GM18507 (cell line): Measurements from ENCODE around the gene LRTM1.

Experiments
- DNase-seq: peaks from one replicate; pipeline ENCODE4 v3.0.0; 2011; ENCODE audit warnings: low read depth; ENCODE audit not compliant: insufficient read length; ENCODE audit errors: extremely low spot score
- FAIRE-seq: peaks from 2 replicates; lab custom pipeline; 2011; peaks lifted over from hg19 to GRCh38; lab: Jason Lieb, UNC

LRTM1 gene

DNA sequence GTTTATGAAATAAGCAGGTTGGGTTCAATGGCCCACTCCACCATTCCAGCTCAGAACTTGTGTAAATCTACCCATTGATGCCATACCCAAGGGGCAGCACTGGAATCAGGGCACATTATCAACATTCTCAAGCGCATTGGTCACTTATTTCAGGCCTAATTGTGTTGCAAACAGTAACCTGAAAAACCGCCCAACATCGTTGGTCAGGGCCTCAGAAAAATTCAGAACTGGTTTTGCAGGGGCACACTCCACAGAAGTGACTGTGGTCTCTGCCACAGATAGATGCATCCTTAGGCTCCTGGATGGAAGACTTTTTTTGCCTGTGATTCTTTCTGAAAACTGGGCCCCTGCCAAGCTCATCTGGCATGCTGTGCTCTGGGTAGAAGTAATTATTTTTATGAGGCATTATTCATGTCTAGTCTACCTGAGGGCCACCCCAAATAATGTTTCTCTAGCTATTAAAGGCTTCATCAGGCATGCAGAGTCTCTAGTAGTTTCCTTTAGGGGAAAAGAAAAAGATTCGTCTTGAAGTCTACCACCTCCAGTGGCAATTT, 21.7 kb upstream of the LRTM1 start:
- no peak for DNase-seq
- no peak for FAIRE-seq

- FAIRE-seq (no peak), DNase-seq (no peak)
Observed at GRCh38 chr3:54941690-54942362, 14.0 kb upstream of the LRTM1 start.

DNA sequence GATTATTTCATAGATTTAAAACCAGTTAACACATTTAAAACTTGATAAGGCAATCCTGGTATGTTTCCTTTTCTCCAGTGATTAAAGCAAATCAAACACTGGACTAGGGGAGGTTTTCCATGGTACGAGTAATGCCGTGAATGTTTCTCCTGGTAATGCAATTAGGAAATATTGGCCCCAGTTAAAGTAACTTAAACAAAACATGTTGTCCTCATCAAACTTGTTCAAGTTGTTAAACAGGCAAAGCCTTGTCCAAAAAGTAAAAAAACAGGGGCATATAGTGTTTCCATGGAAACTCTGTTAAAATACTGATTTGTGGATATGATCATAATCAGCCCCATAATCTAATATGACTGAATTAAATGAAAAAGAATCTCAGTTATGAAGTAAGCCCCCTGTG, 13.1 kb upstream of the LRTM1 start:
- FAIRE-seq, result no peak

GRCh38 chr3:54939557-54940300, 11.9 kb upstream of the LRTM1 start:
- DNase-seq (no peak), FAIRE-seq (no peak)

More for the DNA sequence above, 13.1 kb upstream of the LRTM1 start:
- no peak for DNase-seq

- FAIRE-seq (no peak), DNase-seq (no peak)
Observed at GRCh38 chr3:54936561-54936960, 8.7 kb upstream of the LRTM1 start.

- DNase-seq (no peak), FAIRE-seq (no peak)
Observed at GRCh38 chr3:54935869-54936268, 8.0 kb upstream of the LRTM1 start.

DNA sequence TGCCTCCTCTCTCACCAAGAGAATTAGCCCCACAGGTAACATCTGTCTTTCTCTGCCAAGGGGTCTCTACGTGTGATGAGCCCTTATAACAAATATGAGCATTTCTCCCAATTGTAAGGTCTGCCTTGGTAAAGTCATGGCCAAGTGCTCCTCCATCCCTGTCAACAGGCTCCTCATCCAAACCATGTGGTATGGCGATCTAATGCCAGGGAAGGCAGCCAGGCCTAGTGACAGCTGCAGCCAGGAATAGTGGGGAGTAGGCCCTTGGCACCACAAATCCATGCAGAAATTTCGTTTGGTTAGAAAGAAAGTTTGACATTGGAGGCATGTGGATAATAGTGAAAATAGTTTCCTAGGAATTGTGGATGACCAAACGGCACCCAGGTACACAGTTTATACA, 4.7 kb upstream of the LRTM1 start:
- FAIRE-seq, result no peak
- no peak for DNase-seq

DNA sequence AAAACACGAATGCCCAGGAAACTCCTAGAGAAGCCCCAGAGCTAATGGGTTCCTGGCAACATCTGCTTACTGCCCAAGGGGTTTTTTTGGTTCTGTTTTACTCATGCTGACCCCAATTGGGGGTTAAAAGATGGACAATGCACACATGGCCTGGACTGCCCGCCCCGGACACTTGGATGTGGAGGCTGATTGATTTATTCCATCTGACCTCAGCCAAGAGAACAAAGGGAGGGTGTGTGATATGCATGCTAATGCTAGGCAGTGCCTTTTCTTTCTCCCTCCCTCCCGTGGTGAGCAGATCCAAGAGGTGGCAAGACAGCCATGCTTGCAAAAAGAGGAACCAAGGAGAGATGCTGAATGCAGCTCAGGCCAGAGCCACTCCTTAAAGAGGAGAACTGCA, 3.3 kb upstream of the LRTM1 start:
- DNase-seq (no peak), FAIRE-seq (no peak)

DNA sequence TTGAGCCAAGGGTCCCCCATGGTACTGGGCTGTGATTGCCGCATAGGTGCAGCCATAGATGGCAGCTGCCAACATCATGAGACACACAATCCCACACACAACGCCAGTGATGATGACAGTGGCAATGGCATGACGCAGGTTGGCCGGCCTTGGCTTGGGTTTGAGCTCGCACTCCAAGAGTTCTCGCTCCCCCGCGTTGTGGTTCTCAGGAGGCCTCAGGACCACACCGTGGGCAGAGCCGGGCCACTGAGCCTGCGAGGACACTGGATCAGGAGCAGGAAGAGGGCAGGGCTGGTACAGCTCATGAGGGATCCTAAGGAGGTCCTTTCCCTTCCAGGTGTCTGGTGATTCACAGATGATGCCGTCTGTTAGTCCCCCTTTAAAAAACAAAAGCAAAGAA, 9.3 kb downstream of the LRTM1 start:
- DNase-seq, result no peak
- no peak for FAIRE-seq

DNA sequence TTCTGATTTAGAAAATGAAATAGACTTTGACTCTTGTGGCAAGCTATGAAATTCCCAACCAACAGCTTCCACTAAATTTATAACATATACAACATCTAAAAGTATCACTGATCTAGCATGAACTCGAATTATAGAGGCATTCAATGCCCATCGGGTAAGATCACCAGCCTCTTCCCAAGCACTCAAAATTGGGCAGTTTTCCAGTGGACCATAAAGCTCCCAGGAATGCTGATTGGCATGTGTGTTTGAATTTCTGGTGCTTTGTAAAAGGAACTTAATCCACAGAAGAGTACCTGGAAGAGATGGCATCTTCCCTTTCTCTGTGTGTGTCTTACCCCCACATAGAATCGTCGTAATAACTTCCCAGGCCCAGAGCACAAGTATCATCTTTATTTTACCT, 10.0 kb downstream of the LRTM1 start:
- DNase-seq (no peak), FAIRE-seq (no peak)

DNA sequence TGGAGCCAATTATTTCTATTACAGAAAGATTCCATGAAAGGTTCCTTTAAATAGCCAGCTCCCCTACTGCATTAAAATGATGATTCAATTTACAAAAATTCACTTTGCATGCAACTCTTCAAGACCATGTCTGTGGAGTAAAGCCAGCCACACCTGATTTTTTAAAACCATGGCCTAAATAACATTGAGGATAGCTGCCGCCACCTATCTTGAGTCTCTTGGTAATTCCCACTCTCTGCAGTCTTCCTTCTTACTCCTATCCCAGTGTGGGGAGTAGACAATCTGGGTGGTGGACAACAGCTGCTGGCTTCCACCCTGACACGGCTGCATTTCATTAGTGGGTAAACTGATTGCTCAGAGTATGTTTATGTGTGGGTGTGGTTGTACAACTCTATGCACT, 10.7 kb downstream of the LRTM1 start:
- FAIRE-seq (no peak), DNase-seq (no peak)

DNA sequence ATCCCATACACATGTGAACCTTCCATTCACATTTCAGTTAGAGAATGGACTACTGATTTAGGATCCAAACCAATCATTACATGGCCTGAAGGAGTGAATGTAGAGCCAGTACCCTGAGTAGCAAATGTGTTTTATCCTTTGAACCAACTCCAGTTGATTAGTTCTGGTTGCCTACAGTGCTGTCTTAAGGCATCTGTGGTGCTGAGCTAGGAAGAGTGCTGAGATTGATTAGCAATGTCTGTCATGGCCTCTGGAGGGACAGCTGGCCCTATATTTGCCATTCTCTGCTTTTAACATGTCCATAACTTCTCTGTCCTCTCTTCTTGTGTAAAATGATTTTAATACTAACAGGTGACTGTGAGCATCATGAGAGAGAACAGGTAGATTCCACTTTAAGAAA, 11.1 kb downstream of the LRTM1 start:
- FAIRE-seq (no peak), DNase-seq (no peak)

GRCh38 chr3:54915976-54916375, 11.9 kb downstream of the LRTM1 start:
- DNase-seq (no peak), FAIRE-seq (no peak)

- no peak for FAIRE-seq
- DNase-seq, result no peak
Observed at GRCh38 chr3:54915181-54915580, 12.7 kb downstream of the LRTM1 start.

GRCh38 chr3:54914180-54914579, 13.7 kb downstream of the LRTM1 start:
- no peak for DNase-seq

GRCh38 chr3:54909191-54909590, 18.7 kb downstream of the LRTM1 start:
- FAIRE-seq (no peak), DNase-seq (no peak)

More at GRCh38 chr3:54914180-54914579, 13.7 kb downstream of the LRTM1 start:
- FAIRE-seq, result no peak

DNA sequence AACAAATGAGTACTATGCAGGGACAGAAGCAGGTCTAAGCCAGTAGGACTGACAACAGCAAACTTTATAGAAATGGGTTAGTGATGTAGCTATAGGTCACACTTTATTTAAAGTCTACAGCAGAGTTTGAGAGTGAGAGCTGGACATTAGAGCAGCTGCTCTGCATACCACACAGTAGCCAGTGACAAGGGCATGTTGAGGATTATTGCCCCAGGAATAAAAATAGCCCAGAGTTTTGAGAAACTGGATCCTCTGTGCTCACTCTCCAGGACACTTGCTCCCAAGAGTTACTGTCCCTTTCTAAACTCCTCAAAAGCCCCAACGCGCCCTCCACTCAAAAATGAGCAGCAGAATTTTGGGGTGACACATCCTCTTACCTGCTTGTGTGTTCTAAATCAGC, 21.1 kb downstream of the LRTM1 start:
- FAIRE-seq, result no peak
- no peak for DNase-seq

- DNase-seq (no peak), FAIRE-seq (no peak)
Observed at GRCh38 chr3:54905920-54906319, 21.9 kb downstream of the LRTM1 start.

DNA sequence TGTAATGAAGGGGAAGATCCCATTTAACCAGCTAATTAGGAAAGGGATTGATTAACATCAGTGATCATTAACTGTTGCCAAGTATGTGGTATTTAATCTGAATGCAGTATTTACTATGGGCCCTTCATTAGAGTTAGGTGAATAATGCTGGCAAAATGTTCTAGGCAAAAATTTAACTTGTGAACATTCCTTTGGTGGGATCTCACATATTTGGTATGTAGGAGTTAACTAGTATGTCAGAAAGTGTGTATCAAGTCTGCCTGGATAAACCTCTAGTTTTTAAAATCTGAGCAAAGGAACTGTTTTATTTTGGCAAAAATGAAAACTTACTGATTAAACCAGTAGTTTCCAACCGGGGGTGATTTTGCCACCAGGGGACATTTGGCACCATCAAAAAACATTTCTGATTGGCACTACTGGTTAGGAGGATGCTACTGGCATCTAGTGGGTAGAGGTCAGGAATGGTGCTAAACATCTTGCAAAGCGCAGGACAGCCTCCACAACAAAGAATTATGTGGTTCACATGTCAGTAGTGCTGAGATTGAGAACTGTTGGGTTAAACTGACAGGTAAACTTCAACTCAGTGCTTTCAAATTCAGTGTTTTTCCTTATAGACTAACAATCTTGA, 22.5 kb downstream of the LRTM1 start:
- DNase-seq, result no peak
- no peak for FAIRE-seq

DNA sequence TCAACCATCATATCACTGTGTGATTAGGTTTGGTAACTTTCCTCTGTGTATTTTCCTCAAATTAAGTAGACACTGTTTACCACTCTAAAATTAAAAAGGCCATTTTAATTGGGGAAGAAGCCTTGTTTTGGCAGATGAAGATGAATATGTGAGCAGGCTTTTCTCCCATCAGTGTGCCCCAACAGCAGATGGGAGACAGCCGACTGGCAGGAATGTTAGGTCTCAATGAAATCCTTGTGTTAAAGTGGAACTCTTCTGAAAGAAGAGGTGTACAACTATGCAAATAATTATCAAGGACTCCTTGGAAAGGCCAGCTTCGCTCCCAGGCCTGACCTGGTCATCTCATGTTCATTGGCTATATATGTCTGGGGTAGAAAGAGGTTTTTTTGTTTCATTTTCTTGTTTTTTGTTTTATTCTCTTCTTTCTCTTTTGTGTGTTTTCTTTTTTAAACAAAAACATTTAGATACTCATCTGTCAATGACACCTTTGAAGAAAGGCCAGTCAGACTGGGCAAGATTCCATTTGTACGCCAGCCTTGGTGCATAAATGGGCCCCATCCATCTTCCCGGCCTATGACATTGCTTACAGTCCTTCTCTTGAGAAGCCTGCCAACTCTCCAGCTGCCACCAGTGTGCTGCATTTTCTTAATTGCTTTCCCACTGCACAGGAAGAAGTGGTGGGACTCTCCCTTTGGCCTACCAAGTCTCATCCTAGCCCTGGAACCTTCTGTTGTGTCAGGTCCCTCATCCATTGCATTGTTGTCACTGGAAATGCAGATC, 25.8 kb downstream of the LRTM1 start:
- FAIRE-seq (no peak), DNase-seq (no peak)
